Heart left ventricle (tissue), 13 donors: ENCODE measurements around the gene ARMH3.

Experiments used
- CTCF ChIP-seq, 12 donors: fragments of 200-600 bp; sonication (generic) in 4 of 12; IDR thresholded peaks; one replicate each; pipeline versions ENCODE4 v1.5.0 to v1.8.0; 2018 to 2022; ENCODE audit warnings: antibody characterized with exemption in 12 of 12, mild to moderate bottlenecking in 5 of 12
- POLR2A ChIP-seq, 2 donors: fragments of 450-650 bp; IDR thresholded peaks; one replicate each; pipeline ENCODE4 v1.6.1; 2017; ENCODE audit warnings: antibody characterized with exemption in 2 of 2, mild to moderate bottlenecking in 2 of 2, moderate library complexity in 2 of 2
- donor health status: ischemic (EF 13 %, LVEDD 7.1; RV severe dilation, severe dysfunction).
- donor health status: DM: no; HTN: yes; CAD: no.
- donor health status: DM: no; HTN: no; CAD: no.
- donor health status: ischemic (EF 25% LVEDD 6.9; RV normal size, moderate dysfunction).
- donor health status: ischemic (EF 25% LVEDD 5.7; RV mildly dilated, moderate dysfunction).
- donor health status: ischemic (EF 35%, LVEDD 5.7; RV mildly dilated, moderate dysfunction).
- donor health status: nonischemic (EF 11% LVEDD 7.7; RV severe dilation, severe dysfunction).
- donor health status: DM: yes; HTN: yes; CAD: no.
- donor health status: PGD.
- donor health status: ischemic (EF 29% LVEDD 5.4; RV normal size, mild dysfunction).
- donor health status: nonischemic (EF 23%, LVEDD 6.1; RV moderate dilation, normal function).

DNA sequence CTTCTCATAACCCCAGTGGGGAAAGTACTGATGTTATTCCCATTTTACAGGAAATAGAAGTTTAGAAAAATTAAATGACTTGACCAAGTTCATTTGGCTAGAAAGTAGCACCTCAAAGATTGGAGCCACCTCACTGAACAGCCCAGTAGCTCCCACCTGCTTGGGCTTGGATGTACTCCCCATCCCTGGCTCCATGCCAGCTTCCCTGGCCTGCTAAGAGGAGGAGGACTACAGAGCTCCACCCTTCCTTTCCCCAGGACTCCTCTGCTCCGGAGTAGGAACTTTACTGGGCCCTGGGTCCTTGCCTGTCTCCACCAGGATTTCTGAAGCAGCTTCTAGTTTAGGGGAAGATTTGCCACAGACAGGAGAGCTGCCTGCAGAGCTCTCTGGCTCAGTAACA lies 12.2 kb upstream of the ARMH3 start:
- TF ChIP-seq CTCF (IDR thresholded peaks at IDR 0.05) (no peak), POLR2A (IDR thresholded peaks at IDR 0.05) (no peak)
